AG08396 (cell line): ENCODE measurements around the gene FAR1.
"Not testable (repeated sequence)": the region's sequence is repeated elsewhere in the genome, so short reads cannot be mapped to it uniquely, and the experiment has no call there.

Experiments
- DNase-seq: peaks from one replicate; pipeline ENCODE4 v3.0.0; 2012; ENCODE audit warnings: low spot score, mixed read lengths

FAR1 gene

GRCh38 chr11:13705710-13706109 is 37.2 kb downstream of the FAR1 start:
- DNase-seq: no peak

GRCh38 chr11:13713982-13714381 is 45.5 kb downstream of the FAR1 start:
- no peak for DNase-seq

- DNase-seq: peak; percentile 8
These were observed 48.9 kb downstream of the FAR1 start for GRCh38 chr11:13717331-13717730.

DNA sequence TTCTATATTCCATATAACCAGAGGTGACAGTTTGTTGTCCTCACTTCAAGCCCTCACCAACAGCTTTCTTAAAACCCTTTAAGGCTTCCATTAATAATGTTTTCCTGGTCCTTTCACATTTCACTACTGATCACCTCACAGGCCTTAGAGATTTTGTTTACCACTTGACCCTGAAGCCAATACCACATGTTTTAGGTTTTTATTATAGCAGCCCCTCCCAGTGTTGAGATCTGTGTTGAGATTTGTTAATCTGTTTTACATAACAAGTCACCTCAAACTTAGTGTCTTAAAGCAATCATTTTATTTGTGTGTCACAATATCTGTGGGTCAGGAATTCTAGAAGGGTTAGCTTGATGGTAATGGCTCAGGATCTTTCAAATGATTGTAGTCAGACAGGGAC is 49.9 kb downstream of the FAR1 start:
- no peak for DNase-seq

DNA sequence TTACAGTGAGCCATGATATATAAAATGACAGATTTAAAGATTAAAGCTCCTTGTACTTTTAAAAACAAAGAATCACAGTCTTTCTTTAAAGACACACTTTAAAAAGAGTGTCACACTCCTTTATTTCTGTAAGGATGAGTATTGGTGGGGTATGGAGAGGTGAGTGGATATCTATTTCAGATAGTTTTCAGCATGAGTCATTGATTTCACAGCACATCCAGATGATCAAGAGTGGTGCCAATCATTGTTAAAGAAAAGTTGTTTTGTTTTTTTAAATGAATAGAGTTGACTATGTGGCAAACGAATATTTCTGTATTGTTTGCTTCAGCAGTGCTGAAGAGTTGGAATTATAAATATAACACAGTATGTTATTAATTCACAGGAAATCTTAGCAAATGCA is 52.5 kb downstream of the FAR1 start:
- no peak for DNase-seq

DNA sequence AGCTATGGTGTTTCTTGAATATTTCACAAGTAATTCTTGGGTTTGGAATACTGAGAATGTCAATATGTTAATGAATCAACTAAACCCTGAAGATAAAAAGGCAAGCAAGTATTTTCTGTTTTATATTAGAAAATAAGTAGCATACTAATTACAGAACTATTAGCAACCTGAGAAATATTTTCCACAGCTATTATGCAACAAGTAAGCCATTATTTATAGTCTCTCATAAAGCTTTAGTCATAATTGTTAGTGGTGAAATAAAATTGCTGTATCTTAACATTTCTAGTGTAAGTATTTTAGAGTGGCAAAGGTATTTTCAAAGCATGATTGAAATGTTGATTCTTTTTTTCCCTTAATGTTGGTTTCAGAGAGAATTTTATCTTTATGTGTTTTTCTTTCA is 53.3 kb downstream of the FAR1 start:
- no peak for DNase-seq

- DNase-seq: no peak
These were observed 58.0 kb downstream of the FAR1 start for GRCh38 chr11:13726456-13726855.

GRCh38 chr11:13728076-13728475 is 59.6 kb downstream of the FAR1 start:
- DNase-seq: no peak

DNA sequence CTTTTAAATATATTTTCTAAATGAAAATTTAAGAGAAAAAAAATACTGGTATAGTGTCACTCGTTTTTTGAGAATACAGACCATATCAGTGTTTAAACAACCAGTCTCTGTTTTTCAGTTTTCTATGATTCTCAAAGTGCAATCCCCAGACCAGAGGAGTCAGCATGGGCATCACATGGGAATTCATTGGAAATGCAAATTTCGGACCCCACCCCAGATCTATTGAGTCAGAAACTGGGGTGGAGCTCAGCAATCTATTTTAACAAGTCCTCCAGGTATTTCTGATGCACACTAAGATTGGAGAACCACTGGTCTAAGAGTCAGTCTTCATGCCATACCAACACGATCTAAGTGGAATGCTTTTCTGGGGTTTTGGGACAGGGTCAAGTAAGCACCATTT is 66.1 kb downstream of the FAR1 start:
- no peak for DNase-seq

- no peak for DNase-seq
These were observed 76.7 kb downstream of the FAR1 start for GRCh38 chr11:13745165-13745564.

DNA sequence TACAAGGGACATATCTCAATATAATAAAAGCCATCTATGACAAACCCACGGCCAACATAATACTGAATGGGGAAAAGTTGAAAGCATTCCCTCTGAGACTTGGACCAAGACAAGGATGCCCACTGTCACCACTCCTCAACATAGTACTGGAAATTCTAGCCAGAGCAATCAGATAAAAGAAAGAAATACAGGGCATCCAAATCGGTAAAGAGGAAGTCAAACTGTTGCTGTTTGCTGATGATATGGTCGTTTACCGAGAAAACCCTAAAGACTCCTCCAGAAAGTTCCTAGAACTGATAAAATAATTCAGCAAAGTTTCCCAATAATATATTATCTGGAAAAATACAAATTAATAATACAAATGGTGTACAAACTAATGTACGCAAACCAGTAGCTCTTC is 84.8 kb downstream of the FAR1 start:
- DNase-seq: not testable (repeated sequence)

DNA sequence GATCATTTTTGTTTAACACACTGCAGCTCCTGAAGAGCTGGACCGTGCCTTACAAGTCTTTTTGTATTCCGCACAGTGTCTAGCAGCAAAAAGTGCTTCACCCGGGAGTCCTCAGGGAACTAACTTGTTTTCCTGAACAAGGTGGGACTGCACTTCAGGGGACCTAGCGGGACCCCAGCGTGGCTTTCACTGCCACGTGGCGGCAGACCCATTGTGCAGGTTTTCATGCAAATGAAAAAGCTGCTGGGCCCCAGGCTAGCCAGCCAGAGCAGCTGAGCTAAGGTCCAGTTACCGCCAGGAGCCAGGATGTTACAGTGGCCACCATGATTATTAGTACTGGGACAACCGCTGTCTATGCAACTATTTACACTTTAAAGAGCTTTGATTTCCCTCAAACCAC is 90.6 kb downstream of the FAR1 start:
- no peak for DNase-seq

DNA sequence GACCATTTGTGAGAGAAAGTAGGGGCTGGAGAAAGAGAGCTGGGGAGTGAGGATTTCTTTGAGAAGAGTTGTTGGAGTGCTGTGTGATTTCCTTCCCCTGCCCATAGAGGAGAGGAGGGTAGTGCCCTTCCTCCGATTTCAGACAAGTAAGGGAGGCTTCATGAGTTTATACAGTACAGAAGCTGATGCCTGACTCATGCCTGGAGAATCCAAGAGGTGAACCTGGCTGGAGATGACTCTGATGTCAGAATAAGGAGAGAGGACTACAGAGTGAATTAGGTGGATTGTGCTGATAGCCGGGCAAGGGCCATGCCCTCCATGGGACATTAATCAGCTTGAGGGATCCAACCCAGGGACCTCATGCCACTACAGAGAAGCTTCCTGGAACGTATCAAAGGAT is 91.6 kb downstream of the FAR1 start:
- no peak for DNase-seq

- DNase-seq: peak; percentile 23
These were observed 92.8 kb downstream of the FAR1 start for GRCh38 chr11:13761250-13761649.

DNA sequence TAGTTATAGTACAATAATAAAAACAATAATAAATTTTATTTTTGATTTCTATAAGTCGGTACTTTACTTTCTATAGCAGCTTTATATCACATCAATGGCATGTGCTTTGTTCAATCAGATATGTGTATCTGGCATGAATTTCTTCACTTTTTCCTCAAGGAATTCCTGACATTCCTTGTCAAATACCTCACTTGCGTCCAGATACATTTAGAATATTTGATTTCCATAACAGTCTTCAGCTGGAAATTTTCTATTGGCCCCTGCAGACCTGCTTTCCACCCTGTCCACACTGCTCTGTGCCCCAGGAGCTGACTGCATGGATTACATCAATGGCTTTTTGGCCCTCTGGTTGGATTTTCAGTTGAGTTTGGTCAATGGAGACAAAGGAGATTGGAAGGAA is 93.2 kb downstream of the FAR1 start:
- DNase-seq: peak; percentile 8

GRCh38 chr11:13762718-13763117 is 94.2 kb downstream of the FAR1 start:
- no peak for DNase-seq

DNA sequence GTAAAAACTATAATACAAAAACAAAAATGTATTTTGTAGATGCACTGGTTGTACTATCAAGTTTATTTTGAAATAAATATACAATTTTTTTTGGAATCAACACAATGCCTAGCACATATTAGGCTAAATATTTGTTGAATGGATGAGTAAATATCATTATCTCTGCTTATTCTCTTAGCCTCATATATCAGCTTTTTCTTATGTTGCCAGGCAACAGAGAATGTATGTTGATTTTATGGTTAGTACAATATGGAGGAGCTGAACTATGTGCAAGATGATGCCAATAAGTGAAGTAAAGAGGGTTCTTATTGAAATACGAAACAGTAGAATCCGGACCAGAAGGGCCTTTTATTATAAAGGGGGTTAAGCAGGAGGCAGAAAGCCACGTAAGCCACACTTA is 94.9 kb downstream of the FAR1 start:
- DNase-seq: no peak

GRCh38 chr11:13765886-13766285 is 97.4 kb downstream of the FAR1 start:
- DNase-seq: no peak

DNA sequence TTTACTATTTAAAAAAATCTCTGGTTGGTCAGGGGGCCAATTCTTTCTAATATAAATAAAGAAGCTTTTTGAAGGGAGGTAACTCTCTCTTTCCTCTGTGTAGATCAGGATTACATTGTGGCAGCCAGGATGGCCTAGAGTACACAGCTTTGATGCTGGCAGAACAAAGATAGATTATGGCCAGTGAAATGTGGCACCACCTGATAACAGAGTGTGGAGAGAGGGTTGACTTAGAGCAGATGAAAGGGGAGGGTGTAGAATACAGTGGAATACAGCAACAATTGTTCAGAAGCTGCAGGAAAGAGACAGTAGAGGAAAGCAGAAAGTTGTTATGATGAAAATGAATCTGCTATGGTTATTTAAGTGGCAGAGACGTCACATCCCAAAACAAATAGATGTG is 99.0 kb downstream of the FAR1 start:
- no peak for DNase-seq

DNA sequence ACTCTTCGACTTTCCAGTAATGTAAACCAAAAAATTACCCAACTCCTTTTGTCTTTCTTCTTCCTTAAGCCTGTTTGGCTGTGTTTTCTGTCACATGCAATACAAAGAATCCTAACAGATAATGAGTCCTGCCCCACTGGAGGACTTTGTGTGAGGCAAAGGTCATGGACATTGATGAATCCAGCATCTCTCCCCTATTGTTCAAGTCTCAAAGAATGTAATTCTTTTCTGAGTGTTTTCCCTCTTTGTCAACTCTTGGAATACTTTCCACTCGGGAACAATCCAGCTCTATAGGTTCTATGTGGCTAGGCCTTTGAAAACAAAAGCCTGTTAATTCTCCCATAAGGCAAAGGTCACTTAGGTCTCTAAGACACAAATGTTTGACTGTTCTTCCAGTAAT is 100.7 kb downstream of the FAR1 start:
- no peak for DNase-seq

DNA sequence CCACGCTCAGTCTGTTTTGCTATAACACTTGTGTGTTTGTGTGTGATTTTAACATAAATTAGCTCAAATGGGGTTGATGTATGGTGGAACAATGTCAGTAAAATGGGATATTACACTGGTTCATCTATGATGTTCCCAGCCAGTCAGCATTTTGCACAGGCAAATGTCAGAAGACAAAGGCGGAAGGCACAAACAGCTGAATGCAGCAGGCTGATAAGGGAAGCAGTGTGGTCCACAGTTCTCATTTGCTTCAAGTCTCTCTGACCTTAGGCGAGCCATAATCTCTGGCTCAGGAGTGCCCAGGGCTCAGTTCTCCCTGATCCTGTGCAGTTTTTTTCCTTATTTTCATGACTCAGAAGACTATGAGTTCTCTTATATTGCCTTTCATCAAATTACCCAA is 102.7 kb downstream of the FAR1 start:
- no peak for DNase-seq

- peak; percentile 25 for DNase-seq
These were observed 104.0 kb downstream of the FAR1 start for GRCh38 chr11:13772223-13773046.

DNA sequence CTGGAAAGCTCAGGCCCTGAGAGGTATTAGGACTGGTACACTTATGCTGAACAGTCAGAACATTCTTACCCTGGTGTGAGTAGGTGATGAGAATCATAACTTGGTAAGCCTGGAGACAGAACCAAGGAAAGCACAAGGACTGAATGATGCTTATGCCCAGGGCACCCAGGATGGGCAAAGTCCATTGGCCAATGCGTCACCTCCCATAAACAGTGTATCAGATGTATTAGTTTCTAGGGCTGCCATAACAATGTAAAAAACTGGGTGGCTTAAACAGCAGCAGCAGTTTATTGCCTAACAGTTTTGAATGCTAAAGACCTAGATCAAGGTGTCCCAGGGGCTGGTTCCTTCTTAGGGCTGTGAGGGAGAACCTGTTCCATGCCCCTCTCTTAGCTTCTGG is 107.0 kb downstream of the FAR1 start:
- no peak for DNase-seq

DNA sequence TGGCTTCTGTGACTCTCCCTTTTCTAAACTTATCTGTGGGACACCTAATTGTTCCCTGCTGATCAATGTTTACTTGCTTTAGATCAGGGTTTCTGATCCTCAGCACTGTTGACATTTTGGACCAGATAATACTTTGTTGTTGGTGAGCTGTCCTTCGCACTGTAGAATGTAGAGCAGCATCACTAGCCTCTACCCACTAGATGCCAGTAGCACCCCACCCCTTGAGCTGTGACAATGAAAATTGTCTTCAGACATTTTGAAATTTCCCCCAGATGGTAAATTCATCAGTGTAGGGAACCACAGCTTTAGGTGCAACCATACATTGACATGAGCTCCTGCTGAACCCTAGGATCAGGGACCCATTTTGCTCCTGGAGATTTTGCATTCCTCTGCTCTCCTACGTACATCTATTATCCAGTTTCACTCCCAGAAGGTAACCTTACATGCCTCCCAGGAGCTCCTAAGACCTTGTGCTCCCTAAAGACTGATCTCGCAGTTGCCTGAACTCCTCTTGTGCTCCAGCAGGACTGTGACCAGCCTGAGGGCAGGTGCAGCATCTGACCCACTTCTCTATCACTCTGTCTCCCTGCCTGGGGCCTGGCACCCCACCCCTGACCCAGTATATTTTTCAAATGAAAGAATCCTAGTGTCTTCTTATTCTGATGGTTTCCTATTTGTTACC is 107.8 kb downstream of the FAR1 start:
- DNase-seq: no peak
